ENCODE measurements around the gene GRIN1. TPM values are rescaled to one million over a fixed set of nuclear protein-coding genes. Genes with fewer than 3 reads are reported as not detected.
A peak's percentile ranks its signal among the peaks of the same experiment; 100 is the strongest.

Gene GRIN1
- total and polyA plus RNA-seq, 2 of the 8 experiments (the other 6 are each of a cell fraction or from before 2014, with no cell fraction given), result 0.48 to 2.1 TPM

GRCh38 chr9:137138058-137138721 lies 764 bp upstream of the GRIN1 start (continued):
- TF ChIP-seq CTCF (IDR thresholded peaks at IDR 0.05; ENCODE audit: control extremely low read depth in 1 of 3, insufficient read depth in 1 of 3, low read depth in 1 of 3, low read length in 3 of 3) (no peak), RFX5 (IDR thresholded peaks at IDR 0.05; ENCODE audit: borderline replicate concordance, low read depth, low read length) (0 out of 2 replicates have a peak, but pooled peaks have one; percentile 23), USF2 (IDR thresholded peaks at IDR 0.05; ENCODE audit: low read length) (peak; percentile 38; the same call in 1 of the 2 replicates), SIN3A (conservative IDR thresholded peaks at IDR 0.05 in 1 of 2, IDR thresholded peaks at IDR 0.05 in 1 of 2; ENCODE audit: low read depth in 1 of 2, low read length in 2 of 2) (0 out of 4 replicates have a peak, but pooled peaks of 1 of the 2 experiments have one; percentile 43), RNF2 (IDR thresholded peaks at IDR 0.05; ENCODE audit: borderline replicate concordance, low read depth, low read length, missing control alignments, poor library complexity, severe bottlenecking) (no peak), RAD21 (IDR thresholded peaks at IDR 0.05 in 1 of 2, conservative IDR thresholded peaks at IDR 0.05 in 1 of 2; ENCODE audit: low read depth in 2 of 2, low read length in 2 of 2) (no peak), NRF1 (IDR thresholded peaks at IDR 0.05; ENCODE audit: low read depth, low read length) (no peak), CEBPB (IDR thresholded peaks at IDR 0.05; ENCODE audit: low read depth, low read length) (no peak), KDM4A (IDR thresholded peaks at IDR 0.05; ENCODE audit: low read depth, low read length, severe bottlenecking) (peak; percentile 5)

All from H1 (cell line).